ENCODE data around the gene FAM83F.
"Not testable (repeated sequence)": the region's sequence is repeated elsewhere in the genome, so short reads cannot be mapped to it uniquely, and the experiment has no call there.

The FAM83F gene

GRCh38 chr22:39994566-39995392, at the start of gene FAM83F:
Gene FAM83F, plus strand, starts transcription at chr22:39994954. Its CDS starts 89 bp downstream, at chr22:39995043.
- DNase-seq: no peak

GRCh38 chr22:39946126-39946502, 48.6 kb upstream of the FAM83F start:
- DNase-seq: no peak

DNA sequence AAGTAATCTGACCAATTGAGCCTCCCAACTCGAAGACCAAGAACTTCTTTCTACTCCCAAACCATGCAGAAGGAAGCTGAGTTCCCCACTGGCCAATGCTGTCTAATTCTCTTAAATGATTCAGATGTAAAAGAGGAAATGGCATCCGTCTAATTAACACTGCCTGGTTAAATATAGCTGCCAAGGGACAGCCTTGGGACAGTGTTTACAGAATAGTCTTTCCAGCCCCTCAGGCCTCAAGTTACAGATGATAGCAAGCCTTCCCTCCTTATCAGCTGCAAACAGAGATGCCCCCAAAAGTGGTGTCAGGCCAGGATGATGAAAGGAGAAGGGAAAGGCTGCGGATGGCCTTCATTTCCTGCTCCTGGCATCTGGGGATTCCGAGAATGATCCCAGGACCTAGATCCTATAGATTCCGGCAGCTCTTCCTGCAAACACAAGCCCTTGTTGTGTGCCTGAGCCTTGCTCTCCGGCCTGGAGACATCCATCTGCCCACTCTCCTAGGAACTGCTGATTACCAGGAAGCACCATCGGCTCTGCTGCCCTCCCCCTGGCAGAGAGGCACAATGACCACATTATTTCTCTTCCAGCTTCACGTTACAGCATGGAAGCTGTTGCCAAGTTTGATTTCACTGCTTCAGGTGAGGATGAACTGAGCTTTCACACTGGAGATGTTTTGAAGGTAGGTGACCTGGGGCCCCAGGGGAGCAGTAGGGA, 48.1 kb upstream of the FAM83F start:
- peak in 9 of 51 donors; percentile 8 to 39 (median 18) for DNase-seq

DNA sequence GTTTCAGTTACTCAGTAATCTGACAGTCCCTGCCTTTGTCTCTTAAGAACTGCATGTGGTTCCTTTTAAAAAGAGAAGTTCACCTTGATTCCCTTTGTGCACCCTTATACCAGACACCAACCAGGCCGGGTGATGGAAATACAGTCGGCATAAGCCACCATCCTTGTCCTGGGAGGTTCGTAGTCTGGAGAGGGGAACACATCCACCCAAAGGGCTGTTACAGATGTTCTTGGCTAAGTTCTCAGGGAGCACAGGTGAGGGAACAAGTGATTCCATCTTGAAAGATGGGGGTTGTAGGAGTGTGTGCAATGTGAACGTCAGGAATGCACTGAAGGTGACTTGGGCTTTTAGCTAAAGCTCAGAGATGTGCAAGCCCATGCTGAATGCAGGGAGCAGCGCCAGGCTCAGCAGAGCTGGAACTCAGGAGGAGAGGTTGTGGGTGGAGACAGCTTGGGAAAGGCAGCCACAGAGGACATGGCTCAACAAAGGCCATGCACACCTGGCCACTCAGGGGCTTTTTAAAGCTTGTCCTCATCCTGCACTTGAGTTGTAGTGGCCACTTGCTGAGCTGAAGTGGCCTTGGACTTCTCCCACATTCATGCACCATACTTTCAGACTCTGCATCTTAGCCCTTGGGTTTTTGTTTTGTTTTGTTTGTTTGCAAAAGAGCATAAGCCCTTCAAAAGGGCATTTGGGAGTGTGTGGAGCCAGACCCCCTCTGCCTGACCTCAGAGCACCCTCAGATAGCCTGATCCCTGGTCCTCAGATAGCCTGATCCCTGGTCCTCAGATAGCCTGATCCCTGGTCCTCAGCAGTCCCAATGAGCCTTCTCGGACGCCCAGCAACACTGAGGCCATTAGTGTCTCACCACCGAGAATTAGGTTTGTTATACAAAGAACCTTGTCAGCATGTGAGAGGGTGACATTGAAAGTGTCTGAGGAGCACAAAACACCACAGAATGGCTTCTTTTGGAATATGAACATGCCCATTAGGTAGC, 47.2 kb upstream of the FAM83F start:
- DNase-seq: no peak

- DNase-seq: no peak
Measured at GRCh38 chr22:39949964-39950737, 44.6 kb upstream of the FAM83F start.

DNA sequence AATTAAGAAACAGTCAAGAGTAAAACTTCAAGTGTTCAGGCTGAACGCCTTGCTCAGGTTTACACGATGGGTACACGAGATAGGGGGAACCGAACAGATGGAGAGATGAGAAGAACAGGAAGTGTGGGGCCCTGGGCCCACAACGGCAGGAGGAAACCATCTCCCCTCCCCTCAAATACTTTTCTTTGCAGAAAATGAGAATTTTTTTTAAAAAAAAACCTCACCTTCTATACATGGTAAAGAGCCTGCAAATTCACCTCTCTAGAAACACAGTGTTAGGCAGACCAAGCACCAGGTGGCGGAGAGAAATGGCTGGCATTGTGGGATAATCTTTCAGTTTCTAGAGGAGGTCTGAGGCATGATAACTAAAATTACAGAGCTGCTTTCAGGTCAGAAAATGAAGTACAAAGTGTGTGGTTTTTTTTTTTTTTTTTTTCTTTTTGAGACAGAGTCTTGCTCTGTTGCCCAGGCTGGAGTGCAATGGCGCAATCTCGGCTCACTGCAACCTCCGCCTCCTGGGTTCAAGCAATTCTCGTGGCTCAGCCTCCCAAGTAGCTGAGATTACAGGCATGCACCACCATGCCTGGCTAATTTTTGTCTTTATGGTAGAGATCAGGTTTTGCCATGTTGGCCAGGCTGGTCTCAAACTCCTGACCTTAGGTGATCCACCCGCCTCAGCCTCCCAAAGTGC, 43.0 kb upstream of the FAM83F start:
- not testable (repeated sequence) for DNase-seq

DNA sequence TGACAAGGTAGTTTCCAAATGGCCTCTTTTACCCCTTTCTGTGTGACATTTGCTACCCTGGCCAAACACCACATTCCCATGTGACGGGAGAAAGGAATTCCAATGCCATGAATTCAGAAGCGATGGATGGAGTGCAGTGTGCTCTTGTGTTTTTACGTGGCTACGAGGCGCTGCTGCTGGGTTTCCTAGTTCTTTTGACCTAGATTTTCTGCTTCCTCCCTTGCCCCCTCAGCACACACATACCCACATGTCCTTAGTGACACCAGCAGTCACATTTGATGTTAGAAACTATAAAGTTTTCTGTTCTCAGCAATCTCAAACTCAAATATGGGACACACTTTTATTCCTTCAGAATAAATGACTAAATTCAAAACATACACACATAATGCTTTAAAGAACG, 42.4 kb upstream of the FAM83F start:
- DNase-seq: no peak

GRCh38 chr22:39953101-39953500, 41.7 kb upstream of the FAM83F start:
- DNase-seq: no peak

DNA sequence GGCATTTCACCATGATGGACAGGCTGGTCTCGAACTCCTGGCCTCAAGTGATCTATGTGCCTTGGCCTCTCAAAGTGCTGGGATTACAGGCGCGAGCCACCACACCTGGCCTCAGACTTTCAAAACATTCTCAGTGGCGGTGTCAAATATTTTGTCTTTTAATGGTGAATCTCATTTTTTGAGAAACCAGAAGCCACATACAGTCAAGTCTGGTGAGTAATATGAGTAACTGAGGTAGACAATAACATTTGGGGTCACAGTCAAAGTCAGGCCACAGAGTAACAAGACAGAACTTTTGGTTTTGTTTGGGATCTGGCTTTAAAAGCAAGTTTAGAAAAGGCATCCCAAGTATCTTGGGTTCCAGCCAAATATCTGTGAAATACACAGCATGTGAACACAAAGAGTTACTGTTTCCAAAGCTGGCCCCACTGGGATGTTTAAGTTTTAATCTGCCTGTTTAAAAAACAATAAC, 40.1 kb upstream of the FAM83F start:
- peak in 1 of 51 donors; percentile 17 for DNase-seq

DNA sequence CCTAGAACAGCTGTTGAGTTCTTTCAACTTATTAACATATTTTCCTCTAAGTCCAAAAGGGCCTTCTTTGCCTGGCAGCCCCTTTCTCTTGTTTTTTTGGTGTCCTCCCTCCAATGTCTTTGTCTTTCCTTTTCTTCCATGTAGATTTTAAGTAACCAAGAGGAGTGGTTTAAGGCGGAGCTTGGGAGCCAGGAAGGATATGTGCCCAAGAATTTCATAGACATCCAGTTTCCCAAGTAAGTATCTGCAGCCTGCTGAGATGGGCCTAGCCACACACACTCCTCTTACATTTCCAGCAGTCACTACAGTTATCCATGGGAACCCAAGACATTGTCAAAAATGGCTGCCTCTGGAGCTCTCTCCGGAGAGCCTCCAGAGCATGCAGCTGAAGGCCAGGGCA, 39.1 kb upstream of the FAM83F start:
- no peak for DNase-seq

GRCh38 chr22:39956932-39957664, 37.7 kb upstream of the FAM83F start:
- no peak for DNase-seq

DNA sequence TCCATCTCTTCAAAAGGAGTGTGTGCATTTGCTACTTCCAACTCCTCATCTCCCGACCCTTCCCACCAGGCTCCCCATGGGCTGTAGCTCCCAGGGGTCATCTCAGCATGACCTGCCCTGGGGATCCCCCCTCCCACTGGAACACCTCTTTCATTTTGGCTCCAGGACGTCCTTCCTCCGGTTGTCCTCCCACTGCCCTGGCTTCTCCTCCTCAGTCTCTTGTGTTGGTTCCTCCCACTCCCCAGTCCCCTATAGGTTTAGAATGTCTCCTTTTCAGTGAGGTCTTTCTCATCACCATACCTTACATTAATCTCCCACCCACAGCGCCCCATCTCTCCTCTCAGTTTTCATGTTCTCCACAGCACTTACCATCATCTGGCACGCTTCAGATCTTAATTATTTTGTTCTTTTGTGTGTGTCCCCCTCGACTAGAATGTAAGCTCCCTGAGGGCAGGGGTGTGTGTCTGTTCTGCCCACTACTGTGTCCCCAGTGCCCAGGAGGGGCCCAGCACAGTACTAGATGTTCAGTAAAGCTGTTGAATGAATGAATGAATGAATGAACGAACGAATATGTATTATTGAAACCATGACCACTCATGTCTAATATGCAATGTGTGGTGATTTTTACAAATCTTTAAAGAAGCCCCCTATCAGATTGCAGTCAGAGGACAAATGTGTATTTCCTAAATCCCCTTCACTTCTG, 36.6 kb upstream of the FAM83F start:
- DNase-seq: no peak

DNA sequence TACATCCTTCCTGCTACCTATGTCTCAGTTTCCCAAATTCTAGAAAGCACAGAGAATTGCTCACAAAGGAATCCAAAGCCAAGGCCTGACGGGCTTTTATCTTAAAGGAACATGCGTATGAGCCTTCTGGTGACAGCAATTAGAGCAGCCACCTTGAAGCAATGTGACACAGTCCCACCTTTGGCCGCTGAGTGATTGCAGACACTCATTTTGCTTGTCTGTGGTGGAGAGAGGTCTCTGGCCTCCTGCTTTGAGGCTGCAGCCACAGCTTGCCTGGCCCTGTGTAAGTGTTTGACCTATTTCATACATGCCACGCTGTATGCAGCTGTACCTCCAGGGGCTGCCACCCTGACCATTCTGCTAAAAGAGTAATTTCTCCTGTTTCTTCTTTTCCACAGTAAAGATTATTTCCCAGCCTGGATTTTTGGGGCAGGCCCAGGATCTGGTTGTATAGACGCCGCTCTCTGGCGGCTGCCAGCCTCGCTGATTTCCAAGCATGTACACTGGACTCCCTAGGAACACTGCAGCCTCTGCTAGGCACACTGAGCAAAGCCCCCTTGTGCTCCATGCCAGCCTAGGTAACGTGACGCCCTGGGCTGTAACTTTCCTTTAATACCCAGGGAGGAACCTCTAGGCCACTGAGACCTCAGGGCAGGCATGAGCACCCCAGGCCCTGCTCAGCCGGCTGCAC, 35.7 kb upstream of the FAM83F start:
- no peak for DNase-seq

DNA sequence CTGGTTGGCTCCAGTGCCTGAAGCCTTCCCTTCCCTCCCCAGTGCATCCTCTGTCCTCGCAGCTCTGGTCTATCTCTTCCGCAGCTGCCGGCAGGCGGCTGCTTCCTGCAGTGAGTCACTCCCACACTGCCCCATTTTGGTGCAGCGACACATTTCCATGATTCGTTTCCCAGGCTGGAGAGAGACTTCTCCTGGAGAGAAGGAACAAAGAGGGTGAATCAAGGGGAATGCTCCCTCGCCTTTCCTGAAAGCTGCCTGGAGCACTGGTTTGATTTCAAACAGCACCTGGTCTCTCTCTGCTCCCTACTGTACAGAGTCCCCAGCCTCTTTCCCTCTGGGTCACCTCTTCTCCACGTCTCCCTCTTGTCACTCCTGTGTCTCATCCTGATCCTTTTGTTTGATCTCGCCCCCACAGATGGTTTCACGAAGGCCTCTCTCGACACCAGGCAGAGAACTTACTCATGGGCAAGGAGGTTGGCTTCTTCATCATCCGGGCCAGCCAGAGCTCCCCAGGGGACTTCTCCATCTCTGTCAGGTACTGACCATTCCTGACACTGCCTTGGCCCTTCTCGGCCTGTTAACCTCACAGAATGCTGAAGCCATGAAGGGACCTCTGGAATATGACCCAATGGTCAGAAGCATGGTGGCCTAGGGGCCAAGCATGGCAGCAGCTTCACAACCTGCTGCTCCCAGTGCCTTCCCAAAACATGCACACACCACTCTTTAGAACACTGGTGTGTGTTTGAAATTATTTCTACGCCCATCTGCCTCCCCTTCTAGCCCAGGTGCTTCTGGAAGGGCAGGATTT, 34.9 kb upstream of the FAM83F start, which contains the start of gene TMA7B:
TMA7B (plus strand) TSS at position 758 of the 808 bp plus-strand sequence. CDS start 3,978 bp downstream, outside the sequence.
- DNase-seq: peak in 4 of 51 donors; percentile 8 to 49 (median 24)

DNA sequence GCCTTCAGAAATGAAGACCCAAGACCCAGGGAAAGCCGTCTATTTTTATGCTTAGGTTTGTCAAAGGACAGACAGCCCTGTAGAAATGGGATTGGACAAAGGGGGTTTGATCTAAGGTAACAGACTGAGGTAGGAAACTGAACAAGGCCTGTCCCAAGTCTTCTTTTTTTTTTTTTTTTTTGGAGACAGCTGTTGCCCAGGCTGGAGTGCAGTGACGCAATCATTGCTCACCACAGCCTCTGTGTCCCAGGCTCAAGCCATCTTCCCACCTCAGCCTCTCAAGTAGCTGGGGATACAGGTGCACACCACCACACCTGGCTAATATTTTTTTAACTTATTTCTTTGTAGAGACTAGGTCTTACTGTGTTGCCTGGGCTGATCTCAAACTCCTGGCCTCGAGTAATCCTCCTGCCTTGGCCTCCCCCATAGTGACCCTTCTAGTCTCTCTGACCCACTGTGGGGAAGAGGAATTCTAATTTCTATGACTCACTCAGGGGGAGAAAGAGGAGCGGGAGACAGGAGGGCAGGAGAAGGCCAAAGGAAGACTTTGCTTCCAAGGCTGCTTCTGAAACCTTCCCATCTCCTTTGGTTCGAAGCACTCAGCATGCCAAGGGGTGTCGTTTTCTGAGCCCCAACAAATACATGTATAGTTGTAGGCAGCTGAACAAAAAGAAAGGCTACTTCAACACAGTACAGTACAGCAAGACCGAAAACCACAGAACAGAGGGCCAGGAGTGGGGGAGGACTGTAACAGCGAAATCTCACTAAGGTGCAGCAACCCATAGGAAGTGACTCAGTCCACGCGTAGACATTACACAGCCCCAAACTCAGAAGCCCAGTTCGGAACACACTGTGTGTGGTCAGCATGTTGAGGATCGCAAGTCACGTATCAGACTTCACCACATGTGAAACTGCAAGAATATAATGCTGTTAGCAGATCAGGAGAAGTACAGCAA, 33.7 kb upstream of the FAM83F start:
- DNase-seq: peak in 1 of 51 donors; percentile 12

DNA sequence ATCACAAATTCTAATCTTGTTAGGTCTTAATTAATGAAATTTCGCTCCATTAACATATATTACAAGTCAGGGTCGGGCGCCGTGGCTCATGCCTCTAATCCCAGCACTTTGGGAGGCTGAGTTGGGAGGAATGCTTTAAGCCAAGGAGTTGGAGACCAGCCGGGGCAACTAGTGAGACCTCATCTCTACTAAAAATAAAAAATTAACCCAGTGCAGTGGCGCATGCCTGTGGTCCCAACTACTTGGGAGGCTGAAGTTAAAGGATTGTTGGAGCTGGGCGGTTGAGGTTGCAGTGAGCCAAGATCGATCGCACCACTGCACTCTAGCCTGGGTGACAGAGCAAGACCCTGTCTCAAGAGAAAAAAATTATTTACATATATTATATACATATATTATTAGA, 32.7 kb upstream of the FAM83F start:
- DNase-seq: no peak
